Panc1 (cell line): ENCODE data around the gene TULP4.

Source experiments
- CTCF ChIP-seq: fragments of 450-650 bp; IDR thresholded peaks from 2 replicates; pipeline ENCODE4 v1.5.1; 2017; ENCODE audit warnings: mild to moderate bottlenecking
- POLR2AphosphoS5 ChIP-seq: IDR thresholded peaks from 2 replicates; pipeline ENCODE4 v1.6.1; 2012; ENCODE audit warnings: mild to moderate bottlenecking, low read depth, low read length, moderate library complexity
- SIN3A ChIP-seq: IDR thresholded peaks from 2 replicates; pipeline ENCODE4 v1.6.1; 2012; ENCODE audit warnings: low read depth, mild to moderate bottlenecking, low read length, moderate library complexity, borderline replicate concordance; ENCODE audit not compliant: insufficient read depth
- TCF7L2 ChIP-seq: IDR thresholded peaks from 2 replicates; pipeline ENCODE4 v1.6.1; 2011; ENCODE audit warnings: mild to moderate bottlenecking, low read depth, low read length, inconsistent platforms
- TF ChIP-seq, protein P1 (sequence below), 2 experiments: IDR thresholded peaks; 2 replicates each; pipeline ENCODE4 v1.6.1; 2011 to 2012; ENCODE audit warnings: low read depth in 2 of 2, control low read depth in 1 of 2, low read length in 1 of 2, mild to moderate bottlenecking in 1 of 2, moderate library complexity in 1 of 2; ENCODE audit not compliant: insufficient read depth in 1 of 2

GRCh38 chr6:158468666-158469065 lies 156.4 kb downstream of the TULP4 start:
- TF ChIP-seq CTCF (peak; percentile 38), POLR2AphosphoS5 (no peak), TCF7L2 (no peak), SIN3A (no peak)
- TF ChIP-seq, protein P1, sequence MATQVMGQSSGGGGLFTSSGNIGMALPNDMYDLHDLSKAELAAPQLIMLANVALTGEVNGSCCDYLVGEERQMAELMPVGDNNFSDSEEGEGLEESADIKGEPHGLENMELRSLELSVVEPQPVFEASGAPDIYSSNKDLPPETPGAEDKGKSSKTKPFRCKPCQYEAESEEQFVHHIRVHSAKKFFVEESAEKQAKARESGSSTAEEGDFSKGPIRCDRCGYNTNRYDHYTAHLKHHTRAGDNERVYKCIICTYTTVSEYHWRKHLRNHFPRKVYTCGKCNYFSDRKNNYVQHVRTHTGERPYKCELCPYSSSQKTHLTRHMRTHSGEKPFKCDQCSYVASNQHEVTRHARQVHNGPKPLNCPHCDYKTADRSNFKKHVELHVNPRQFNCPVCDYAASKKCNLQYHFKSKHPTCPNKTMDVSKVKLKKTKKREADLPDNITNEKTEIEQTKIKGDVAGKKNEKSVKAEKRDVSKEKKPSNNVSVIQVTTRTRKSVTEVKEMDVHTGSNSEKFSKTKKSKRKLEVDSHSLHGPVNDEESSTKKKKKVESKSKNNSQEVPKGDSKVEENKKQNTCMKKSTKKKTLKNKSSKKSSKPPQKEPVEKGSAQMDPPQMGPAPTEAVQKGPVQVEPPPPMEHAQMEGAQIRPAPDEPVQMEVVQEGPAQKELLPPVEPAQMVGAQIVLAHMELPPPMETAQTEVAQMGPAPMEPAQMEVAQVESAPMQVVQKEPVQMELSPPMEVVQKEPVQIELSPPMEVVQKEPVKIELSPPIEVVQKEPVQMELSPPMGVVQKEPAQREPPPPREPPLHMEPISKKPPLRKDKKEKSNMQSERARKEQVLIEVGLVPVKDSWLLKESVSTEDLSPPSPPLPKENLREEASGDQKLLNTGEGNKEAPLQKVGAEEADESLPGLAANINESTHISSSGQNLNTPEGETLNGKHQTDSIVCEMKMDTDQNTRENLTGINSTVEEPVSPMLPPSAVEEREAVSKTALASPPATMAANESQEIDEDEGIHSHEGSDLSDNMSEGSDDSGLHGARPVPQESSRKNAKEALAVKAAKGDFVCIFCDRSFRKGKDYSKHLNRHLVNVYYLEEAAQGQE (IDR thresholded peaks at IDR 0.05; ENCODE audit: insufficient read depth in 1 of 2, low read depth in 2 of 2, low read length in 1 of 2) = no peak
